ENCODE data around the gene SLC6A12. TPM values are rescaled to one million over a fixed set of nuclear protein-coding genes. Genes with fewer than 3 reads are reported as not detected.

SLC6A12 gene
- polyA plus RNA-seq, 1 donor from 2014 or later: 0.15 TPM

DNA sequence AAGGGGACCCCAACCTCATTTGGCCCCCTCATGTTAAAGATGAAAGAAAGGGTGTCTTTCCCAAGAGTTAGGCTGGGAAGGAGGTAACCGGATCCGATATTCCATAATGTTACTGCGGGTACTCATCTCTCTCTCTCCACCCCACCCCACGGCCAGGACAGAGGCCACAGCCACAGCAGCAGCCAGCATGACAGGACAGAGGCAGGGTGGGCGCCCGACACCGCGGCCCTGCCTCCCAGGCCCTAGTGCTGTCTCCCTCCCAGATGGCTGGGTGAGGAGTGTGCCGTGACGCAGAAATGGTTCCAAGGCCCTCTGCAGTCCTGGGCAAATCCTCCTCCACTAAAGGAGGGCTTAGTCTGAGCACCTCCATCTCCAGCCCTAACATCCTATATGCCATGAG lies 6.2 kb downstream of the SLC6A12 start:
- no peak overlapping the region for H3K9ac ChIP-seq (ENCODE audit: low read length)
- peaks cover 16% of the 10 kb centered on the region for H3K27me3 ChIP-seq (ENCODE audit: insufficient read depth, low read depth, low read length)
- no peak overlapping the region for H2AFZ ChIP-seq (ENCODE audit: low read depth, low read length)
- no peaks in the 10 kb centered on the region for H3K36me3 ChIP-seq (ENCODE audit: insufficient read depth, low read length)
- no peaks in the 10 kb centered on the region for H3K79me2 ChIP-seq (replicated peaks; ENCODE audit: insufficient read depth, low read length)
- no peaks in the 10 kb centered on the region for H3K9me3 ChIP-seq (ENCODE audit: low read length)
- H3K4me2 ChIP-seq (ENCODE audit: low read length): no peak overlapping the region
- no peaks in the 10 kb centered on the region for H4K20me1 ChIP-seq (ENCODE audit: insufficient read depth)
- TF ChIP-seq TAF1 (IDR thresholded peaks at IDR 0.05; ENCODE audit: low read depth) (no peak), EP300 (conservative IDR thresholded peaks at IDR 0.05; ENCODE audit: poor library complexity, severe bottlenecking) (no peak), POLR2AphosphoS5 (IDR thresholded peaks at IDR 0.05) (no peak), SMC3 (conservative IDR thresholded peaks at IDR 0.05; ENCODE audit: poor library complexity) (no peak), RAD21 (conservative IDR thresholded peaks at IDR 0.05) (no peak), MXI1 (conservative IDR thresholded peaks at IDR 0.05; ENCODE audit: poor library complexity, severe bottlenecking) (no peak), EZH2 (IDR thresholded peaks at IDR 0.05; ENCODE audit: borderline replicate concordance, insufficient read depth, low read length, poor library complexity, severe bottlenecking) (no peak)
- TF ChIP-seq, protein P1, sequence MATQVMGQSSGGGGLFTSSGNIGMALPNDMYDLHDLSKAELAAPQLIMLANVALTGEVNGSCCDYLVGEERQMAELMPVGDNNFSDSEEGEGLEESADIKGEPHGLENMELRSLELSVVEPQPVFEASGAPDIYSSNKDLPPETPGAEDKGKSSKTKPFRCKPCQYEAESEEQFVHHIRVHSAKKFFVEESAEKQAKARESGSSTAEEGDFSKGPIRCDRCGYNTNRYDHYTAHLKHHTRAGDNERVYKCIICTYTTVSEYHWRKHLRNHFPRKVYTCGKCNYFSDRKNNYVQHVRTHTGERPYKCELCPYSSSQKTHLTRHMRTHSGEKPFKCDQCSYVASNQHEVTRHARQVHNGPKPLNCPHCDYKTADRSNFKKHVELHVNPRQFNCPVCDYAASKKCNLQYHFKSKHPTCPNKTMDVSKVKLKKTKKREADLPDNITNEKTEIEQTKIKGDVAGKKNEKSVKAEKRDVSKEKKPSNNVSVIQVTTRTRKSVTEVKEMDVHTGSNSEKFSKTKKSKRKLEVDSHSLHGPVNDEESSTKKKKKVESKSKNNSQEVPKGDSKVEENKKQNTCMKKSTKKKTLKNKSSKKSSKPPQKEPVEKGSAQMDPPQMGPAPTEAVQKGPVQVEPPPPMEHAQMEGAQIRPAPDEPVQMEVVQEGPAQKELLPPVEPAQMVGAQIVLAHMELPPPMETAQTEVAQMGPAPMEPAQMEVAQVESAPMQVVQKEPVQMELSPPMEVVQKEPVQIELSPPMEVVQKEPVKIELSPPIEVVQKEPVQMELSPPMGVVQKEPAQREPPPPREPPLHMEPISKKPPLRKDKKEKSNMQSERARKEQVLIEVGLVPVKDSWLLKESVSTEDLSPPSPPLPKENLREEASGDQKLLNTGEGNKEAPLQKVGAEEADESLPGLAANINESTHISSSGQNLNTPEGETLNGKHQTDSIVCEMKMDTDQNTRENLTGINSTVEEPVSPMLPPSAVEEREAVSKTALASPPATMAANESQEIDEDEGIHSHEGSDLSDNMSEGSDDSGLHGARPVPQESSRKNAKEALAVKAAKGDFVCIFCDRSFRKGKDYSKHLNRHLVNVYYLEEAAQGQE (IDR thresholded peaks at IDR 0.05; ENCODE audit: borderline replicate concordance): no peak
- TF ChIP-seq, protein P2, sequence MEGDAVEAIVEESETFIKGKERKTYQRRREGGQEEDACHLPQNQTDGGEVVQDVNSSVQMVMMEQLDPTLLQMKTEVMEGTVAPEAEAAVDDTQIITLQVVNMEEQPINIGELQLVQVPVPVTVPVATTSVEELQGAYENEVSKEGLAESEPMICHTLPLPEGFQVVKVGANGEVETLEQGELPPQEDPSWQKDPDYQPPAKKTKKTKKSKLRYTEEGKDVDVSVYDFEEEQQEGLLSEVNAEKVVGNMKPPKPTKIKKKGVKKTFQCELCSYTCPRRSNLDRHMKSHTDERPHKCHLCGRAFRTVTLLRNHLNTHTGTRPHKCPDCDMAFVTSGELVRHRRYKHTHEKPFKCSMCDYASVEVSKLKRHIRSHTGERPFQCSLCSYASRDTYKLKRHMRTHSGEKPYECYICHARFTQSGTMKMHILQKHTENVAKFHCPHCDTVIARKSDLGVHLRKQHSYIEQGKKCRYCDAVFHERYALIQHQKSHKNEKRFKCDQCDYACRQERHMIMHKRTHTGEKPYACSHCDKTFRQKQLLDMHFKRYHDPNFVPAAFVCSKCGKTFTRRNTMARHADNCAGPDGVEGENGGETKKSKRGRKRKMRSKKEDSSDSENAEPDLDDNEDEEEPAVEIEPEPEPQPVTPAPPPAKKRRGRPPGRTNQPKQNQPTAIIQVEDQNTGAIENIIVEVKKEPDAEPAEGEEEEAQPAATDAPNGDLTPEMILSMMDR (IDR thresholded peaks at IDR 0.05; ENCODE audit: poor library complexity, severe bottlenecking): no peak
- H3K27ac ChIP-seq (ENCODE audit: low read length): no peak overlapping the region
- no peaks in the 10 kb centered on the region for H3K9me2 ChIP-seq (ENCODE audit: insufficient read depth, low read length)
- H3K4me3 ChIP-seq (ENCODE audit: low read length): no peak overlapping the region
- H3F3A ChIP-seq (ENCODE audit: insufficient read depth, low read length, poor library complexity, severe bottlenecking): no peaks in the 10 kb centered on the region

DNA sequence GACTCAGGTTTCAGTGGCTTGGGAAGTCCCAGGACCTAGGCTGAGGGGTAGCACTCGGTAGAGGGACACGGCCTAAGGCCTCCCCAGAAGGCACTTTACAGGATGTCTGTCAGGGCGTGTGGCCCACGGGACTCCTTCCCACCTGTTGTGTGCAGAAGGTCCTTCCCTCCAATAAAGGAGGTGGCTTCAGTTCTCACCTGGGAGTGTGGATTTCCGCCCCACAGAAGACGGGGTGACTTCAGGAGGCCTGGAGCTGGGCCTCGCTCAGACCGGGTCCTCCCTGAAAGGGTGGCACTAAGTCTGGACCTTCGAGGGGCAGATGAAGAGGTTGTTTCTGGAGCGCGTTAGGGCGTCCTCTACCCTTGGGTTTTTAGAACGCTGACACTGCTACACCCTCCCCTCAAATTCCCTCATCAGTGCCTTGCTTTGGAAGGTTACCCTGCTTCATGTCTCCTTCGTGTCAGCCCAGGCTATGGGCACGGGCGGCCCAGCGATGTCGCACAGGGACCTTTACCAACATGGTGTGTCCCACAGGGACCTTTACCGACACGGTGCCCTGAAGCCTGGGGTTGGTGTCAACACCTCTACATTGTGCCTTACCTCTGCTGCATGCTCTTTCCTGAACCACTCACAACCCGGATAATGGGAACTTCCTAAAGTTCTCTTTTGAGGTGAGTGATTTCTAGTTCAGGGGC lies 7.1 kb downstream of the SLC6A12 start:
- Histone ChIP-seq H3K4me3 (ENCODE audit: low read length) (no peak overlapping the region), H3K9me3 (ENCODE audit: low read length) (no peaks in the 10 kb centered on the region), H3K4me2 (ENCODE audit: low read length) (no peak overlapping the region), H3F3A (ENCODE audit: insufficient read depth, low read length, poor library complexity, severe bottlenecking) (no peaks in the 10 kb centered on the region), H3K9me2 (ENCODE audit: insufficient read depth, low read length) (no peaks in the 10 kb centered on the region), H2AFZ (ENCODE audit: low read depth, low read length) (no peak overlapping the region), H3K9ac (ENCODE audit: low read length) (no peak overlapping the region), H3K27ac (ENCODE audit: low read length) (no peak overlapping the region), H3K36me3 (ENCODE audit: insufficient read depth, low read length) (no peaks in the 10 kb centered on the region), H3K27me3 (ENCODE audit: insufficient read depth, low read depth, low read length) (peaks cover 21% of the 10 kb centered on the region), H3K79me2 (replicated peaks; ENCODE audit: insufficient read depth, low read length) (no peaks in the 10 kb centered on the region), H4K20me1 (ENCODE audit: insufficient read depth) (no peaks in the 10 kb centered on the region)
- no peak for TF ChIP-seq SMC3 (conservative IDR thresholded peaks at IDR 0.05; ENCODE audit: poor library complexity)
- TF ChIP-seq TAF1 (IDR thresholded peaks at IDR 0.05; ENCODE audit: low read depth): no peak
- no peak for TF ChIP-seq POLR2AphosphoS5 (IDR thresholded peaks at IDR 0.05)
- TF ChIP-seq EZH2 (IDR thresholded peaks at IDR 0.05; ENCODE audit: borderline replicate concordance, insufficient read depth, low read length, poor library complexity, severe bottlenecking): no peak
